Activated T-cell treated with anti-CD3 and anti-CD28 coated beads, Interleukin-2, amount 50 U/mL, for 1 hour (primary cell): ENCODE results near the gene ACAD10.
"Not testable (repeated sequence)": the region's sequence is repeated elsewhere in the genome, so short reads cannot be mapped to it uniquely, and the experiment has no call there.

Experiments
- DNase-seq: peaks from one replicate; pipeline ENCODE4 v3.0.0-alpha.2; 2020

Gene ACAD10

GRCh38 chr12:111687952-111688351, 2.1 kb downstream of the ACAD10 start:
- no peak for DNase-seq

DNA sequence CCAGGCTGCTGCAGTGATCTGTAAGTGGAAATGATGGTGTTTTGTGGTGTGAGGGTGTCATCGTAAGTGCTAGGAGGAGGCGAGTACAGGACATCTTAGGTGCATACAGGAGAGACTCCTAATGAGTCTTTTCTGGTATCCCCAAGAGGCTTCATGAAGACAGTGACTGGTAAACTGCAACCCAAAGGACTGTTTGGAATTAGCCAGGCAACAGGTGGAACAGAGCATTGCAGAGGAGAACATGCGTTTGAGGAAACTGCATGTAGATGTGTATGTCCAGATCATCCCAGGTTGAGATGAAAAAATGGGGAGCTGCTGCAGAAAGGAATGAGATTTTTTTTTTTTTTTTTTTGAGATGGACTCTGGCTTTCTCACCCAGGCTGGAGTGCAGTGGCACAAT, 5.4 kb downstream of the ACAD10 start:
- no peak for DNase-seq

GRCh38 chr12:111692575-111693210, 6.8 kb downstream of the ACAD10 start:
- no peak for DNase-seq

GRCh38 chr12:111693818-111694217, 8.0 kb downstream of the ACAD10 start:
- no peak for DNase-seq

- no peak for DNase-seq
Measured at GRCh38 chr12:111699962-111700361, 14.1 kb downstream of the ACAD10 start.

- no peak for DNase-seq
Measured at GRCh38 chr12:111705672-111706071, 19.8 kb downstream of the ACAD10 start.

- DNase-seq: no peak
Measured at GRCh38 chr12:111706145-111706544, 20.3 kb downstream of the ACAD10 start.

GRCh38 chr12:111715279-111715678, 29.4 kb downstream of the ACAD10 start:
- DNase-seq: no peak

- not testable (repeated sequence) for DNase-seq
Measured at GRCh38 chr12:111719316-111719715, 33.5 kb downstream of the ACAD10 start.

GRCh38 chr12:111720457-111720856, 34.6 kb downstream of the ACAD10 start:
- DNase-seq: no peak

- DNase-seq: not testable (repeated sequence)
Measured at GRCh38 chr12:111723646-111724360, 38.0 kb downstream of the ACAD10 start.

GRCh38 chr12:111728795-111729194, 42.9 kb downstream of the ACAD10 start:
- DNase-seq: no peak

GRCh38 chr12:111730420-111730819, 44.6 kb downstream of the ACAD10 start:
- DNase-seq: no peak

DNA sequence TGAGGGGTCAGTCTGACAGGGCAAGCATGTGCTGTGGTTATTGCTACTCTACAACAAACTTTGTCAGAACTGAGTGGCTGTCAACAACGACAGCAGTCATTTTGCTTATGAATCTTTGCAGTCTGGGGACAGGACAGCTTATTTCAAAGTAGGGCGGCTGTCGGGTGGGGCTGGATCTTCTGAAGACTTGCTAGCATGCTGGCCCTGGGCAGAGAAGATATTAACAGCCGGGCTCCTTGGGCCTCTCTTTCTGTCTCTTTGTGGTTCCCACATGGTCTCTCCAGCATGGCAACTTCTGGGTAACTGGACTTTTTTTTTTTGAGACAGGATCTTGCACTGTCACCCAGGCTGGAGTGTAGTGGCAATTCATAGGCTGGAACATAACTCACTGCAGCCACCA, 46.9 kb downstream of the ACAD10 start:
- DNase-seq: no peak

DNA sequence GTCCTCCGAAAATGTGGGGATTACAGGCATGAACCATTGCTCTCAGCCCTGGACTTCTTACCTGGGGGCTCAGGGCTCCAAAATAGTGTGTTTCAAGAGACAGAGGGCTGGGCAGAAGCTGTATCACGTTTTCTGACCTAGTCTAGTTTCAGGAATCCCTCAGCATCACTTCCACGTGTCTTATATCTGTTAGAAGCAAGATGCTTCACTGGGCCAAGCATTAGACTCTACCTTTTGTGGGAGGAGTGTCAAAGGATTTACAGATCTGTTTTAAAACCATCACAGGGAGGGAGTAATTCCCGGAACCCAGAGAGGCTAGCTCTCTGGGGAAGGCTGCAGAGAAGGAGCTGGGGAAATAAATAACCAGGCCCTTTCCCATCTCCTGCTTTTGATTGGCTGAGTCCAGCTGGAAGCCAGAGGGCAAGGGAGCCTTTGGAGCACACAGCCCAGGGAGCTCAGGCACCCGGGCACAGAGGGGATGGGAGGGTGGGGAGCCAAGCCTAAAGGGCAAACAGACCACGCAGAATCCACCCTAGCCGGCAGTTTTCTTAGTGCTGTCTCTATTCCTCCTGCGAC, 47.6 kb downstream of the ACAD10 start:
- DNase-seq: no peak

GRCh38 chr12:111739524-111739923, 53.7 kb downstream of the ACAD10 start:
- not testable (repeated sequence) for DNase-seq

- DNase-seq: no peak
Measured at GRCh38 chr12:111741235-111741812, 55.5 kb downstream of the ACAD10 start.

- no peak for DNase-seq
Measured at GRCh38 chr12:111745211-111745610, 59.4 kb downstream of the ACAD10 start.

- DNase-seq: no peak
Measured at GRCh38 chr12:111747333-111747732, 61.5 kb downstream of the ACAD10 start.

DNA sequence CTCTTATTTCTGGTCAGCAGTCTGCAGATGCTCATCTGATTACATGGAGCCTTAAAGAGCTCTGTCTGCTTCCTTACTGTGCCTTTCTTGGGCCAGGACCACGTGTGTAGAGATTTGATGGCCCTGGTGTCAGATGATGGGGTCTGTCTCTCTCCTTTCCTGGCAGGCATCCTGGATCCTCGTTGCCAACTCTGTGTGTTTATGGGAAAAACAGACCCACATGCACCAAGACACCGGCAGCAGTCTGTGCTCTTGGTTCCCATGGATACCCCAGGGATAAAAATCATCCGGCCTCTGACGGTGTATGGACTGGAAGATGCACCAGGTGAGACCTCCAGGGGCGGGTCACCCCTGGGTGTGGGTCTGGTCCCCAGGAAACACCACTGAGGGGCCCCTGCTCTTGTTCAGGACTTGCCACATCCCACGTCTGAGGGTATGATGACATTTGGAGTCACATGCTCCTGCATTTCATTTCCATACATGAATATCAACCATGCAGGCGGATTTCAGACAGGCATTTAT, 62.4 kb downstream of the ACAD10 start:
- DNase-seq: no peak

DNA sequence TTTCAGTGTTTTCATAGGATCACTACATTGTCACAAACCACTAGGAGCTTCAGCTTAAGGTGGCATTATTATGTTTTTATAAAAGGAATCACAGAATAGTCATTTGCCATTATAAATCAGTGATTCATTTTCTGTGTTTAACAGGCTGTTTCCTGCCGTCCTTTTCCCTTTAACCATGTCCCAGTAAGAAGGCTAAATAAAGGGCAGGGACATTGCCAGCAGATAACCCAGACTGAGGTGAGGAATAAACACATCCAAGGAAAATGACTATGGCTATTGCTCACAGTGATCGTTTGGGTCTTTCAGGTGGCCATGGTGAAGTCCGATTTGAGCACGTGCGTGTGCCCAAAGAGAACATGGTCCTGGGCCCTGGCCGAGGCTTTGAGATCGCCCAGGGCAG, 63.0 kb downstream of the ACAD10 start:
- no peak for DNase-seq

- DNase-seq: no peak
Measured at GRCh38 chr12:111749391-111749790, 63.5 kb downstream of the ACAD10 start.

GRCh38 chr12:111753144-111753881, 67.5 kb downstream of the ACAD10 start:
- no peak for DNase-seq
